Measurements from ENCODE around the gene ENTPD1.

- TF ChIP-seq CTCF (IDR thresholded peaks at IDR 0.05): no peak
- TF ChIP-seq EP300 (IDR thresholded peaks at IDR 0.05): no peak
- TF ChIP-seq POLR2A (IDR thresholded peaks at IDR 0.05): no peak
Measured at GRCh38 chr10:95785942-95786669, 30.1 kb downstream of the ENTPD1 start.

All from upper lobe of left lung (tissue), 4 donors.